ENCODE measurements around the gene ITGA3. TPM values are rescaled to one million over a fixed set of nuclear protein-coding genes. Genes with fewer than 3 reads are reported as not detected.
A peak's percentile ranks its signal among the peaks of the same experiment; 100 is the strongest.

Gene ITGA3
- total and polyA plus RNA-seq, 5 donors: 21.5 to 32.9 (median 26.2) TPM

DNA sequence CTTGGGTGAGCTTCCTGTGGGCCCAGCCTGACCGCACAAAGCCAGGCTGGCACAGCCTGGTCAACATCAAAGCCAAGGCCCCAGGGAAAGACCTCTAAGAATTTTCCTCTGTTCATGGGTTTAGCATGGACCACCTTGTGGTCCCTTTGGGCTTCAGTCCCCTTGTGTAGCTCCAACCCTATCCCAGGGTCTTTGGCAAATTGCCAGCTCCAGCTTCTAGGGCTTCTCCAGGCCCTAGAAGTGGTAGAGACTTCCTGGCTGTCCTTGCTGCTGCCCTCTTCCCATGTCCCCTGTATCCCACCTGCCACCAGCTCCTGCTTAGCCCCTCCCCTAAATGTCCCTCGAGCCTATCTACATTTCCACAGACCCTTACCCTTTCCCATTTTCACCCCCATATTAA lies 9.7 kb upstream of the ITGA3 start:
- H3K27me3 ChIP-seq (ENCODE audit: control insufficient read depth, insufficient read depth): no peaks in the 10 kb centered on the region
- peaks cover 10% of the 10 kb centered on the region for H3K4me1 ChIP-seq (ENCODE audit: control insufficient read depth, insufficient read depth, low read length)
- ATAC-seq (no peak), DNase-seq (no peak)
- intact Hi-C loops (cut with DNase I): no loop called here
- WGBS: 78% methylated on average over 2 of the region's 2 CpGs
- no peak overlapping the region for H3K27ac ChIP-seq (ENCODE audit: low read length)
- no peak overlapping the region for H3K4me3 ChIP-seq (ENCODE audit: low read length)
- H3K9me3 ChIP-seq (ENCODE audit: control insufficient read depth, low read length): no peaks in the 10 kb centered on the region

DNA sequence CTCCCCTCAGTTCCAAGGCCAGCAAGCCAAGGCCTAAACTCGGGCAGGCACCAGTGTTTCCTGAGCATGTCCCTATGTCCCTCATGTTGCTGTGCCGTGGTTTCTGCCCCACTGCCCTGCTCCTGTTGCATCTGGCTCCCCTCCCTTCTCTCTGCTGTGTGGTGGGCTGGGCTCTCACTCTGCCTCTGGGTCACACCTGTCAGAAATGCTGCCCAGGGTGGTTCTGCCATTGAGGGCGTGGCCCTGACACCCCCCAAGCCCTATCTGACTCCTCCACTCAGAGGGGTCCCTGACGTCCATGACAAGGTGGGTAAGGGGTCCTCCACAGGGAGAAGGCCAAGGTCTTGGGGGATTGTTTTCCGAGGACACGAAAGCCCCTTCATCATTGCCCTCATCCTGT lies 9.2 kb upstream of the ITGA3 start:
- Histone ChIP-seq H3K4me1 (ENCODE audit: control insufficient read depth, insufficient read depth, low read length) (peaks cover 10% of the 10 kb centered on the region), H3K9me3 (ENCODE audit: control insufficient read depth, low read length) (no peaks in the 10 kb centered on the region), H3K27ac (ENCODE audit: low read length) (no peak overlapping the region), H3K27me3 (ENCODE audit: control insufficient read depth, insufficient read depth) (no peaks in the 10 kb centered on the region), H3K4me3 (ENCODE audit: low read length) (no peak overlapping the region)
- ATAC-seq (no peak), DNase-seq (no peak)
- 89% methylated on average over 6 of the region's 6 CpGs for WGBS
- intact Hi-C loops (cut with DNase I): no loop called here

DNA sequence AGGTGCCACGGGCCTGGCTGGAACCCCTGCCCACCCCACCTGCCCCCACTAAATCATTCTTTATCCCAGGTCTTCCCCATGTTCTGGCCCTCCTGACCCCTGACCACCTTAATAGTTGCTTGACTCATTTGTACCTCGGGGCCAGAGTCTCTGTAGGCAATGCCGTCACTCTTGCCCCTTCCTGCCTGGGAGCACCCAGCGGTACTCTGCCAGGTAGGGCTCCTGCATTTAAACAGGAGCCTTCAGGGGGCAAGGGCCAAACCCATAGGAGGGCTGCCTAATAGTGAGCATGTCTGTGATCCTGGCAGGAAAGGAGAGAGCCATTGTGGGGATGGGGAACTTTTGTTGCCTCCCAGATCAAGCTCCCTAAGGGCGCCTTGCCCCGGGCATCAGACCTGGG lies 8.8 kb upstream of the ITGA3 start:
- ATAC-seq (no peak), DNase-seq (peak in 1 of 3 donors; percentile 27)
- Histone ChIP-seq H3K4me1 (ENCODE audit: control insufficient read depth, insufficient read depth, low read length) (peaks cover 10% of the 10 kb centered on the region), H3K27ac (ENCODE audit: low read length) (no peak overlapping the region), H3K4me3 (ENCODE audit: low read length) (no peak overlapping the region), H3K27me3 (ENCODE audit: control insufficient read depth, insufficient read depth) (no peaks in the 10 kb centered on the region), H3K9me3 (ENCODE audit: control insufficient read depth, low read length) (no peaks in the 10 kb centered on the region)
- 92% methylated on average over 6 of the region's 6 CpGs for WGBS
- intact Hi-C loops (cut with DNase I): no loop called here

DNA sequence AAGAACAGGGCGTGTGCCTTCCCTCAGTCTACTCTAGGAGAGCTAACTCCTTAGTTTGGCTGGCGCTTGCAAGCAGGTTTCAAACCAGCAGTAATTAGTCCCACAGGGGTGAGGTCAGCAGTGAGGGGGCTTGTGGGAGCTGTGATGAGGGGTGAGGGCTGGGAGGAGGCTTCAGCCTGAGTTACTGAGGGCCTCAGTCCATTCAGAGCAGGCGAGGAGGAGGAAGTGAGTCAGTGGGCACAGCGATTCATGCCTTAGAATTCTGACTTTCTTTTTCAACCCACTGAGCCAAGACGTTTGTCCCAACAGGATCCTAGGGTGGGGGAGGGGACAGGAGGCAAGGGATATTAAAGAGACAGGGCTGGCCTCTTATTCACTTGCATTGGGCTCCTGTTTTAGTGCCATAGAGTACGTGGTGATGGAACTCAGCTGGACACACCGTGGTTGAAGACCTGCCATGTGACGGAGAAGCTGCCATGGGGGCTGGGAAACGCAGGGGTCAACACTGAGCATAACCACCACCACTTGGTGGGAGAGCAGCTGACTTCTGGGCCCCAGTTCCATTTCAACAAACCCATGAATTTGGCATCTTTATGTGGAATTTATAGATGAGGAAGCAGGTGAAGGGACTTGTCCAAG lies 8.3 kb upstream of the ITGA3 start:
- WGBS: 63% methylated on average over 9 of the region's 9 CpGs

DNA sequence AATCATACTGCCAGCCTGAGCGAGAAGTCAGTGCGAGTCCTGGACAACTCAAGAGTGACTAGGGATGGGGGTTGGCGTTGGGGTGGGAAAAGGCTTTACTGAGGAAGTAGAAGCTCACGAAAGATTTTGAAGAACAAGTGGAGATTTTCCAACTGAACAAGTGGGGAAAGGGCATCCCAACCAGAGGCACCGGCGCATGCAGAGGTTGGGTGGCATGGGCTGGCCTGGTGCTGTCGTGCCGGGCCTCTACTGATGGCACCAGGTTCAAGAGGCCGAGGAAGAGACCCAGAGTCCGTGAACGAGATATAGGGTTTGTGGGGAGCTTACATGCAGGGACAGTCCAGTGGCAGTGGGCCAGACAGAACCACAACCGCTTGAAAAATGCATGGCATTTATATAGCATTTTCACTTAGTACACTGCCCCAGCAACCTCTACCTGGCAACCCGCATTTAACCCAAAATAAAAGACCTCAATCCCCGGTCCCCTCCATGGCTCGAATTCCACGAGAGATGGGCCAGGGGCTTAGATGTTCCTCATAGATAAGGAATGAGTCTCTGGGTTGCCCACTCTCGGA lies 7.7 kb upstream of the ITGA3 start:
- no peaks in the 10 kb centered on the region for H3K9me3 ChIP-seq (ENCODE audit: control insufficient read depth, low read length)
- no peaks in the 10 kb centered on the region for H3K27me3 ChIP-seq (ENCODE audit: control insufficient read depth, insufficient read depth)
- 93% methylated on average over 17 of the region's 17 CpGs for WGBS
- no peak overlapping the region for H3K27ac ChIP-seq (ENCODE audit: low read length)
- intact Hi-C loops (cut with DNase I): no loop called here
- no peak overlapping the region for H3K4me3 ChIP-seq (ENCODE audit: low read length)
- peaks cover 14% of the 10 kb centered on the region for H3K4me1 ChIP-seq (ENCODE audit: control insufficient read depth, insufficient read depth, low read length)
- peak in 1 of 3 donors; percentile 35 for DNase-seq
- ATAC-seq: no peak

More for the DNA sequence above, 8.3 kb upstream of the ITGA3 start:
- intact Hi-C loops (cut with DNase I): no loop called here
- peaks cover 10% of the 10 kb centered on the region for H3K4me1 ChIP-seq (ENCODE audit: control insufficient read depth, insufficient read depth, low read length)
- peak in 1 of 3 donors; percentile 31 for DNase-seq
- no peaks in the 10 kb centered on the region for H3K27me3 ChIP-seq (ENCODE audit: control insufficient read depth, insufficient read depth)
- no peak overlapping the region for H3K27ac ChIP-seq (ENCODE audit: low read length)
- peak in 1 of 2 donors; percentile 42 for ATAC-seq
- no peak overlapping the region for H3K4me3 ChIP-seq (ENCODE audit: low read length)
- H3K9me3 ChIP-seq (ENCODE audit: control insufficient read depth, low read length): no peaks in the 10 kb centered on the region

DNA sequence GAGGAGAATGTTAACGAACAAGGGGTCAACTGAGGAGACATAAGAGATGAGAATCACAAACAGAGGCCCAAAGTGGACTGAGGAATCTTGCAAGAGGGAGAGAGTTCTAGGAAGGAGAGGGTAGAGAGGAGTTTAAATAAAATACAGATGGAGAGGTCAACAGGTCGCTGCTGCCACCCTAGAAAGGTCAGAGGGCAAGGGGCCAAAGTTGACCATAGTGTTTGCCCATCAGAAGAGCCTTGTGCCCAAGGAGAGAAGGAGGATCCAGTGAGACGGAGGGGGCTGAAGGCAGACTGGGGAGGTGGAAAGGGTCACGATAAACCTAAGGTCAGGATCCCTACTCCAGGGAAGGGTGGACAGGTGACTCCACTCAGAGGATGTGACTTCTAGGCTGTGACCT lies 6.9 kb upstream of the ITGA3 start:
- intact Hi-C loops (cut with DNase I): no loop called here
- no peak overlapping the region for H3K27ac ChIP-seq (ENCODE audit: low read length)
- 75% methylated on average over 4 of the region's 4 CpGs for WGBS
- ATAC-seq (no peak), DNase-seq (no peak)
- no peaks in the 10 kb centered on the region for H3K9me3 ChIP-seq (ENCODE audit: control insufficient read depth, low read length)
- H3K4me3 ChIP-seq (ENCODE audit: low read length): no peak overlapping the region
- peaks cover 17% of the 10 kb centered on the region for H3K4me1 ChIP-seq (ENCODE audit: control insufficient read depth, insufficient read depth, low read length)
- no peaks in the 10 kb centered on the region for H3K27me3 ChIP-seq (ENCODE audit: control insufficient read depth, insufficient read depth)

DNA sequence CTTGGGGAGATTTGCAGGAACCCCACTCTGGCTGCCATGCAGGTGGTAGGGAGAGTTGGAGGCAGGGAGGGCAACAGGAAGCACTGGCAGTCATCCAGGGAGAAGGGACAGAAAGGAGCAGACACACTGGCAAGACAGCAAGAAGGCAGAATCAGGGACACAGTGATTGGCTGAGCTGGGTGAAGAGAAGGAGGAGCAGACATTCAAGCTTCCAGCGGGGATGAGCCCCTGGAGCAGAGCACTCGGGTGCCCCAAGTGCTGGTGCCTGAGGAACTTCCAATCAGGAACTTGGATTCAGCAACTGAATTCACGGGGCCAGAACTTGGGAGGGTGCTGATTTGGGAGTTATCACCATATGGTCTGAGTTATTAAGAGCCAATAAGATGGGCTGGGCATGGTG lies 6.3 kb upstream of the ITGA3 start:
- intact Hi-C loops (cut with DNase I): no loop called here
- DNase-seq: no peak
- Histone ChIP-seq H3K4me1 (ENCODE audit: control insufficient read depth, insufficient read depth, low read length) (peaks cover 17% of the 10 kb centered on the region), H3K27ac (ENCODE audit: low read length) (no peak overlapping the region), H3K4me3 (ENCODE audit: low read length) (no peak overlapping the region), H3K27me3 (ENCODE audit: control insufficient read depth, insufficient read depth) (no peaks in the 10 kb centered on the region), H3K9me3 (ENCODE audit: control insufficient read depth, low read length) (no peaks in the 10 kb centered on the region)
- no peak for ATAC-seq
- WGBS: 61% methylated on average over 3 of the region's 3 CpGs

DNA sequence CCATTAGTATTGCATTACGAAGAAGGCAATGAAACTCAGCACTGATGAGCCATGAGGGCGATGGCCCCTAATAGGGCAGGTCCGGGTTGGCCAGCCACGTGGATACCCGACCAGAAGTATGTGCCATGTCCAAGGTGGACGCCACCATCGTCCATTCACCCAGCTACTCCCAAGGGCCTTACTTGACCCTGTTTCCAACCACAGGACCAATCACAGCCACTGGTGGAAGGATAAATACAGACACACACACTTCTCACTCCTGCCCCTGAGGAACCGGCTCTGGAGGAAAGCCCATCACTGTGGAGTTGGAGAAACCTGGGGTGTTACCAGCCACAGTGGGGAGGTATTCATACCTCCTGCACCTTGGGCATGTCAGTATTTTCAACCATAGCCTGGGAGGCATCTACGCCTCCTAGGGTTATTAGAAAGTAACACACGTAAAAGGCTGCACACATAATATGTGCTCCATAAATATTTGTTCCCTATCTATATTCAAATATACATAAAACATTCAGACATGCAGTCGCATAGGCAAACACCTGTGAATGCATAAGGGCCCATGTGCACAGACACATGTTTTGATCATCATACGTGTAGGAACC lies 5.4 kb upstream of the ITGA3 start:
- intact Hi-C loops (cut with DNase I): no loop called here
- Histone ChIP-seq H3K9me3 (ENCODE audit: control insufficient read depth, low read length) (no peaks in the 10 kb centered on the region), H3K27me3 (ENCODE audit: control insufficient read depth, insufficient read depth) (no peaks in the 10 kb centered on the region), H3K4me1 (ENCODE audit: control insufficient read depth, insufficient read depth, low read length) (peaks cover 11% of the 10 kb centered on the region), H3K27ac (ENCODE audit: low read length) (no peak overlapping the region), H3K4me3 (ENCODE audit: low read length) (no peak overlapping the region)
- ATAC-seq (no peak), DNase-seq (peak in 1 of 3 donors; percentile 34)
- WGBS: 94% methylated on average over 12 of the region's 12 CpGs

DNA sequence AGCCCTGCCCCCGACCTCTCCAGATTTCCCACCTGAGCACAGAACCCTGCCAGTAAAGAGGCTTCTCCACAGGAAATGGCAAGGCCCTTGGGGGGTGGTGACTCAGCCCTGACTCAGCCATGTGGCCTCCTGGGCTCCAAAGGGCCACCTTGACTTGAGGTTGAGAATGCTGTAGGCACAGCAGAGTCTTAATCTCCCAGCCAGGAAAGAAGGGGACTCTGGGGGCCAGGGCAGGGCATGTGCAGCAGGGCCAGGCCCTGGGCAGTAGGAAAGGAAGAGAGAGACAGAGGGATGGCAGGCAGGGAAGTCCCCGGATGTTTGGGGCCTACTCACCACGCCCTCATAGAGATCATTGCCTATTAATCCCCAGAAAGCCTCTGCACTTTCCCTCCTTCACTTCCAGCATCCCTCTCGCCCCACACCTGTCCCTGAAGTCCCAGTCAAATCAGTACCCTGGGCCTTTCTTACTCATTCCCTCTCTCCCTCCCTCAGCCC lies 4.8 kb upstream of the ITGA3 start:
- Histone ChIP-seq H3K4me1 (ENCODE audit: control insufficient read depth, insufficient read depth, low read length) (peaks cover 11% of the 10 kb centered on the region), H3K27ac (ENCODE audit: low read length) (no peak overlapping the region), H3K9me3 (ENCODE audit: control insufficient read depth, low read length) (no peaks in the 10 kb centered on the region), H3K4me3 (ENCODE audit: low read length) (no peak overlapping the region), H3K27me3 (ENCODE audit: control insufficient read depth, insufficient read depth) (no peaks in the 10 kb centered on the region)
- DNase-seq (peak in 1 of 3 donors; percentile 24), ATAC-seq (no peak)
- 75% methylated on average over 4 of the region's 4 CpGs for WGBS
- intact Hi-C loops (cut with DNase I): no loop called here

DNA sequence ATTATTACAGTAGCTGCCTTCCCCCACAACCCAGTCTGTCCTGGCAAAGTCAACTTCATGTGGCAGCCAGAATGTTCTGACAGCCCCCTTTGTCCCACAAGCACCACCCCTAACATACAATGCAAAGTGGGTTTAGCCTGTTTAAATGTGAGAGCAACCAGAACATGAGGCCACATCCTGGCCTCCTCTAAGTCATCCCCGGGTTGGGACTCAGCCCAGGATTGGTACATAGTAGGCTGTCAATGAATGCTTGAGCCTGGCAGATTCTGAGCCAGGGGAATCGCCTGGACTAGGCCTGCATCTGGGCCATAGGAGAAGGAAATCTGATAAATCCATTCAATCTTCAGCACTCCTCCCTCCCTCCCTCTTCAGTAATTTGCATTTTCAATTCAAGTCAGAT lies 4.3 kb upstream of the ITGA3 start:
- DNase-seq (no peak), ATAC-seq (no peak)
- Histone ChIP-seq H3K4me3 (ENCODE audit: low read length) (no peak overlapping the region), H3K27ac (ENCODE audit: low read length) (no peak overlapping the region), H3K9me3 (ENCODE audit: control insufficient read depth, low read length) (no peaks in the 10 kb centered on the region), H3K4me1 (ENCODE audit: control insufficient read depth, insufficient read depth, low read length) (peaks cover 11% of the 10 kb centered on the region), H3K27me3 (ENCODE audit: control insufficient read depth, insufficient read depth) (no peaks in the 10 kb centered on the region)
- intact Hi-C loops (cut with DNase I): no loop called here
- 72% methylated on average over 2 of the region's 2 CpGs for WGBS

DNA sequence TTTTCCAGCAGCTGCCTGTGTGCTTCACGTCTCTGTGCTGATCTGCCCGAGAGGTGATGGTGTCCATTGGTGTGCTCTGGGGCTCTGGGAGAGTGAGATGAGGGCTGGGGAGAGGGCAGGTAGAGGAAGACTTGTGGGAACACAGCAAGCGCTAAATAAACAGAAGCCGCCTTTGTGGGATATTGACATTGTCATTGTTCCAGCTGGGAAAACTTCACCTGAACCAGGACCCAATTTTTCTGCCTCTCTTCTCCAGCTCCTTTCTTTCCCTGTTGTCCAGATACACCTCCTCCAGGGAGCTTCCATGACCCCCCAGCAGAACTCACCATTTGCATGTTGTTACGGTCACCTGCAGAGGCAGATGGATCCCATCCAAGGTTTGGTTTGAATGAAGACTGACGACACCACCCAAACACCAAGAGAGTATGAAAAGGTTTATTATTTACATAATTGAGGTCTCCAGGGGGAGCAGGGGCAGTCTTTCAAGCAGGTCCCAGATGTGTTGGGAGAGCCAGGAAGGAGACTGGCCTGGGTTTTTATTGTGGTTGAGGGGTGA lies 3.6 kb upstream of the ITGA3 start:
- intact Hi-C loops (cut with DNase I): no loop called here
- H3K27ac ChIP-seq (ENCODE audit: low read length): no peak overlapping the region
- no peak for ATAC-seq
- no peaks in the 10 kb centered on the region for H3K9me3 ChIP-seq (ENCODE audit: control insufficient read depth, low read length)
- H3K4me1 ChIP-seq (ENCODE audit: control insufficient read depth, insufficient read depth, low read length): peaks cover 11% of the 10 kb centered on the region
- H3K4me3 ChIP-seq (ENCODE audit: low read length): no peak overlapping the region
- DNase-seq: no peak
- WGBS: 91% methylated on average over 6 of the region's 6 CpGs
- no peaks in the 10 kb centered on the region for H3K27me3 ChIP-seq (ENCODE audit: control insufficient read depth, insufficient read depth)

All from right cardiac atrium (tissue), 5 donors.